ENCODE data around the gene NDUFS3. TPM values are rescaled to one million over a fixed set of nuclear protein-coding genes. Genes with fewer than 3 reads are reported as not detected.

NDUFS3 gene
- total RNA-seq (2013; cell fraction: nucleolus; rRNA removed) = 39.6 and 43.4 TPM in 2 replicates
- 107 and 113 TPM in 2 replicates for total RNA-seq (2014; rRNA removed)
- 95.5 and 96.3 TPM in 2 replicates for total RNA-seq (2014; rRNA removed; fragmentation: Illumina TruSeq; extraction: Trizol)
- 133 and 137 TPM in 2 replicates for total RNA-seq (2021)
- polyA plus RNA-seq (2011; ENCODE audit: low read depth) = 135 TPM
- polyA plus RNA-seq (2011; rRNA removed) = 208 and 217 TPM in 2 replicates
- 254 and 256 TPM in 2 replicates for polyA plus RNA-seq (2011; cell fraction: cytosol; rRNA removed)
- 155 and 184 TPM in 2 replicates for polyA plus RNA-seq (2011; cell fraction: nucleus; rRNA removed)
- 86.9 and 87.3 TPM in 2 replicates for polyA plus RNA-seq (2012)
- 99.6 and 111 TPM in 2 replicates for polyA plus RNA-seq (2014; fragmentation: Illumina TruSeq; extraction: Trizol)
- 100 to 1,000 TPM in 1 of 2 experiments, 10 to 100 TPM in 1; 22.3 to 101 TPM for polyA plus RNA-seq (2014; fragmentation: Nextera tagmentation; extraction: Ambion mirVana)
- polyA plus RNA-seq (2014; rRNA removed) = 166 and 179 TPM in 2 replicates
- polyA plus RNA-seq (2016; fragmentation: Nextera tagmentation; extraction: Ambion mirVana) = 100 to 1,000 TPM; 176 to 186 TPM
- polyA minus RNA-seq (2011; rRNA and poly(A)+ RNA removed) = 136 and 156 TPM in 2 replicates
- polyA minus RNA-seq (2011; cell fraction: cytosol; rRNA and poly(A)+ RNA removed) = 27.4 and 40.3 TPM in 2 replicates
- polyA minus RNA-seq (2011; cell fraction: nucleus; rRNA and poly(A)+ RNA removed) = 45.7 and 55.5 TPM in 2 replicates
- percentile 87 among the genes with signal in this experiment for Bru-seq, nascent RNA
- percentile 89 among the genes with signal in this experiment for BruChase-seq, experiment 1, labeled RNA remaining after a 6-hour chase
- BruChase-seq, experiment 2, labeled RNA remaining after a 2-hour chase = percentile 84 among the genes with signal in this experiment
- long read RNA-seq, experiment 1, transcript NDUFS3-201 (7 exons, 958 nt) = major isoform, 116 of 119 reads
- long read RNA-seq, experiment 1, partial matches to known transcripts = 0 of 119 reads
- long read RNA-seq, experiment 1, other reads (novel, unspliced or antisense) = 3 of 119 reads
- long read RNA-seq, experiment 2, transcript NDUFS3-201 (7 exons, 958 nt) = major isoform, 469 of 498 reads
- long read RNA-seq, experiment 2, partial matches to known transcripts = 4 of 498 reads
- long read RNA-seq, experiment 2, other reads (novel, unspliced or antisense) = 24 of 498 reads

DNA sequence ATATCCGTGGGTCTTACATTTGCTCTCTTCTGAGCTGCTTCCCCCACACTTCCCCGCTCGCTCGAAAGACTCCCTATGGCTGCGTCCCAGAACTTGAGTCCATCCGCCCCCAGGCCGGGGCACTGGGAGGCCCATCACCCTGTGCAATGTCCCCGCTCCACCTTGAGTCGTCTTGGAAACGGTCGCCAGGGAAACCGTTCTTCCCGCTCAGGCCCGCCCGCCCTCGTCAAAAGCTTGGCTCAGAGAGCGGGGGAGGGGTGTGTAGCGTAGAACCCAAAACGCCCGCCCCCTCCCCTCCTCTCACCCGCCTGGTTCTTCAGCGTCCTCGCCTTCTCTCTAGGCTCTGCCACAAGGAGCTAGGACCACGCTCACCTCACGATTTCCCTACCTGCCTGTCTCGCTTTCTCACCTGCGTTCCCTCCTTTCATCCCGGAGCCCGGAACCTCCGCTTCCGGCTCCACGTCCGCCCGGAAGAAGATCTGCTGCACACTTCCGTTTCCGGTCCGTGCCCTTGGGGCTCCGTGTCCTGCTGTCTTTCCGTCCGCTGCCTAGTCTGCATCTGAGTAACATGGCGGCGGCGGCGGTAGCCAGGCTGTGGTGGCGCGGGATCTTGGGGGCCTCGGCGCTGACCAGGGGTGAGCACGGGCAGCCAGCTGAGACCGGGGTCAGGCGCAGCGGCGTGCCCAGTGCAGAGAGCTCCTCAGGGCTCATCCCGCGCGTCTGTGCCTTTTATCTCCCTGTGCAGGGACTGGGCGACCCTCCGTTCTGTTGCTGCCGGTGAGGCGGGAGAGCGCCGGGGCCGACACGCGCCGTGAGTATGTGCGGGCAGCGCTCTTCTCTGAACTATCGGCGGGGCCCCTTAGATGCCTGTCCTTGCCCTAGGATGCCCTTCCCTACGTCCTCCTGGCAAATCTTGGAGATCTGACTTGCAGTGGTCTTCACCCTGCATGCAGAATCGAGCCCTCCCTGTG lies at the start of gene NDUFS3, which contains the start of gene KBTBD4:
NDUFS3 (plus strand) TSS at position 551 of the 971 bp plus-strand sequence; CDS start at position 569, 18 bp downstream.
KBTBD4 (minus strand) TSS at position 447 of the 971 bp plus-strand sequence; CDS start at position 428, 19 bp downstream.
- Histone ChIP-seq H3K4me2 (ENCODE audit: control insufficient read depth, insufficient read depth) (peak within 1 kb of the TSS; percentile 88), H3K9ac (ENCODE audit: control insufficient read depth, insufficient read depth, low read length) (peak within 1 kb of the TSS; percentile 82), H2AFZ (ENCODE audit: control insufficient read depth, low read depth, low read length) (peak within 1 kb of the TSS; percentile 94), H3K4me1 (ENCODE audit: control insufficient read depth, insufficient read depth, low read length) (peaks cover 12% of the 10 kb centered on the region), H3K79me2 (ENCODE audit: control insufficient read depth, insufficient read depth, low read length) (peaks cover 36% of the 10 kb centered on the region), H3K9me3 (replicated peaks; ENCODE audit: control insufficient read depth, insufficient read depth, low read length) (no peaks in the 10 kb centered on the region), H3K36me3 (ENCODE audit: control insufficient read depth in 2 of 2, insufficient read depth in 2 of 2, low read length in 1 of 2) (peaks cover 3 to 25% of the 10 kb centered on the region in 2 experiments), H4K20me1 (ENCODE audit: control insufficient read depth, insufficient read depth) (no peaks in the 10 kb centered on the region), H3K27me3 (replicated peaks in 1 of 2; ENCODE audit: control insufficient read depth in 2 of 2, insufficient read depth in 2 of 2, low read length in 1 of 2) (no peaks in the 10 kb centered on the region), H3K27ac (ENCODE audit: control insufficient read depth, insufficient read depth) (peak within 1 kb of the TSS; percentile 70), H3K4me3 (peak within 1 kb of the TSS; percentile 90)
- FAIRE-seq (peak; percentile 94), DNase-seq (ENCODE audit: low read depth, low spot score) (peak; percentile 71), ATAC-seq (peak; percentile 96)
- ChIA-PET SMC1A (ENCODE audit: uncharacterized antibody, unreplicated experiment) (interaction anchor here (0.6 to 2.5 kb wide), 9 partner anchors 12 to 137 kb away, joined by 3 to 9 read pairs (median 4); partner anchors contain the start of genes AGBL2 and CELF1), POLR2A (interaction anchor here (0.7 to 2.4 kb wide), 8 partner anchors 11 to 186 kb away, joined by 3 to 16 read pairs (median 4); partner anchors contain the start of gene PTPMT1), RAD21 (ENCODE audit: unreplicated experiment) (interaction anchor here (0.5 to 2.6 kb wide), 7 partner anchors 12 to 269 kb away, joined by 3 to 5 read pairs (median 4); partner anchors contain the start of gene NUP160), CTCF (interaction anchor here (1.0 to 1.3 kb wide), 3 partner anchors 13 to 81 kb away, joined by 3 to 4 read pairs (median 3); partner anchors contain the start of gene PTPMT1)
- intact Hi-C loops (cut with micrococcal nuclease; ENCODE audit: unreplicated experiment) (no loop called here), in situ Hi-C loops (cut with MboI) (no loop called here)
- BruUV-seq (replicated peaks) = TSS peak; percentile 83
- under 1% methylated on average over 64 of the region's 72 CpGs for WGBS (ENCODE audit: insufficient coverage, insufficient replicate concordance, low lambda C conversion rate, missing lambda C conversion rate)
- TF ChIP-seq MEF2A (IDR thresholded peaks at IDR 0.05; ENCODE audit: insufficient read depth, low read depth, low read length) (peak; percentile 81), NR2C1 (IDR thresholded peaks at IDR 0.05) (peak; percentile 84), ZSCAN29 (IDR thresholded peaks at IDR 0.05) (0 out of 2 replicates have a peak, but pooled peaks have one; percentile 80), PML (IDR thresholded peaks at IDR 0.05; ENCODE audit: low read length) (peak; percentile 91), MEF2B (IDR thresholded peaks at IDR 0.05; ENCODE audit: partially characterized antibody, poor library complexity, severe bottlenecking) (peak; percentile 52), E2F8 (IDR thresholded peaks at IDR 0.05; ENCODE audit: low read depth, partially characterized antibody) (peak; percentile 99), TCF3 (IDR thresholded peaks at IDR 0.05; ENCODE audit: borderline replicate concordance, insufficient read depth, low read depth, low read length) (peak; percentile 62; the same call in 1 of the 2 replicates), RFX5 (IDR thresholded peaks at IDR 0.05; ENCODE audit: low read depth, low read length) (no peak), CREB1 (IDR thresholded peaks at IDR 0.05; ENCODE audit: low read depth) (peak; percentile 86)
- TF ChIP-seq, protein P1, sequence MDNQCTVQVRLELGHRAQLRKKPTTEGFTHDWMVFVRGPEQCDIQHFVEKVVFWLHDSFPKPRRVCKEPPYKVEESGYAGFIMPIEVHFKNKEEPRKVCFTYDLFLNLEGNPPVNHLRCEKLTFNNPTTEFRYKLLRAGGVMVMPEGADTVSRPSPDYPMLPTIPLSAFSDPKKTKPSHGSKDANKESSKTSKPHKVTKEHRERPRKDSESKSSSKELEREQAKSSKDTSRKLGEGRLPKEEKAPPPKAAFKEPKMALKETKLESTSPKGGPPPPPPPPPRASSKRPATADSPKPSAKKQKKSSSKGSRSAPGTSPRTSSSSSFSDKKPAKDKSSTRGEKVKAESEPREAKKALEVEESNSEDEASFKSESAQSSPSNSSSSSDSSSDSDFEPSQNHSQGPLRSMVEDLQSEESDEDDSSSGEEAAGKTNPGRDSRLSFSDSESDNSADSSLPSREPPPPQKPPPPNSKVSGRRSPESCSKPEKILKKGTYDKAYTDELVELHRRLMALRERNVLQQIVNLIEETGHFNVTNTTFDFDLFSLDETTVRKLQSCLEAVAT (IDR thresholded peaks at IDR 0.05) = peak; percentile 88
- TF ChIP-seq, protein P2, sequence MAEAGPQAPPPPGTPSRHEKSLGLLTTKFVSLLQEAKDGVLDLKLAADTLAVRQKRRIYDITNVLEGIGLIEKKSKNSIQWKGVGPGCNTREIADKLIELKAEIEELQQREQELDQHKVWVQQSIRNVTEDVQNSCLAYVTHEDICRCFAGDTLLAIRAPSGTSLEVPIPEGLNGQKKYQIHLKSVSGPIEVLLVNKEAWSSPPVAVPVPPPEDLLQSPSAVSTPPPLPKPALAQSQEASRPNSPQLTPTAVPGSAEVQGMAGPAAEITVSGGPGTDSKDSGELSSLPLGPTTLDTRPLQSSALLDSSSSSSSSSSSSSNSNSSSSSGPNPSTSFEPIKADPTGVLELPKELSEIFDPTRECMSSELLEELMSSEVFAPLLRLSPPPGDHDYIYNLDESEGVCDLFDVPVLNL (IDR thresholded peaks at IDR 0.05; ENCODE audit: low read depth, low read length) = 0 out of 2 replicates have a peak, but pooled peaks have one; percentile 43
